ENCODE data around the gene CPPED1.

CPPED1 gene

DNA sequence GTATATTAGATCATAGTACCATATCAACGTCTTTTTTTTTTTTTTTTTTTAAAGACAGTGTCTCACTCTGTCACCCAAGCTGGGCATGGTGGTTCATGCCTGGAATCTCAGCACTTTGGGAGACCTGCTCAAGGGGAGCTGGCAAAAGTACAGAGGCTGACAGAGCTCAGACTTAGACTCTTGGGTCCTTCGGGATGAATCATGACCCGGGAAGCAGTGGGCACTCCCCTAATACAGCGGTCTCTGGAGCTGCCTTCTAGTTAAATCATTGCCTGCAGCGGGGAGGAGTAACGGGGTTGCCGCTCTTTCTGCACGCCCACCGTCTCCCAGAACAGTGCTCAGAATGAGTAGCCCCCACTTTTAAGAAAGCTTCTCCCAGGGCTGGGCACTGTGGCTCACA is 174.4 kb downstream of the CPPED1 start:
- DNase-seq: no peak

DNA sequence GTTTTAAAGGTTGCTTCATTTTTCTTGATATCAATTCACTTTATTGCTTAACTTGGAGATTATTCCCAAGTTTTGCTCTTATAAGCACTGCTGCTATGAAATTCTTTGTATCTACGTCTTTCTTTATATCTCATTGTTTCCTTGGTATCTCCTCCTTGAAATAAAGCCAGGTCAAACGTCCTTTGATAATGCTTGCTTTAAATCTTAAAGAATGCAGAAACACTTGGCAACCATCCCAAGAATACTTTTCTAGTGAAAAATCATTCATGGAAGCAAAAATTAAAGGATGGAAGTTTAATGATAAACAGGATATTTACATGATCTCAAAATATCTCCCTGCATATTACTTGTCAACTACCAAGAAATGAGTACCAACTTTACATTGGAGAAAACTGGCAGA is 175.2 kb downstream of the CPPED1 start:
- no peak for DNase-seq

DNA sequence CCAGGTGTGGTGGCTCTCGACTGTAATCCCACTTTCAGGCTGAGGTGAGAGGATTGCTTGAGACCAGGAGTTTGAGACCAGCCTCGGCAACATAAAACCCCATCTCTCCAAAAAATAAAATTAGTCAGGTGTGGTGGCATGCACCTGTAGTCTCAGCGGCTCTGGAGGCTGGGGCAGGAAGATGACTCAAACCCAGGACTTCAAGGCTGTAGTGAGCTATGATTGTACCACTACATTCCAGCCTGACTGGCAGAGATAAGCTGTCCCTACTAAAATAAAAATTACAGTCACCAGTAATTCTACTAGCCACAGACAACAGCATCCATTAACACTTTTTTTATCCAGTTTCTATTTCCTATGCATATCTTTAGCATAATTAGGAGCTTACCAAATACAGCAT is 176.3 kb downstream of the CPPED1 start:
- no peak for DNase-seq

DNA sequence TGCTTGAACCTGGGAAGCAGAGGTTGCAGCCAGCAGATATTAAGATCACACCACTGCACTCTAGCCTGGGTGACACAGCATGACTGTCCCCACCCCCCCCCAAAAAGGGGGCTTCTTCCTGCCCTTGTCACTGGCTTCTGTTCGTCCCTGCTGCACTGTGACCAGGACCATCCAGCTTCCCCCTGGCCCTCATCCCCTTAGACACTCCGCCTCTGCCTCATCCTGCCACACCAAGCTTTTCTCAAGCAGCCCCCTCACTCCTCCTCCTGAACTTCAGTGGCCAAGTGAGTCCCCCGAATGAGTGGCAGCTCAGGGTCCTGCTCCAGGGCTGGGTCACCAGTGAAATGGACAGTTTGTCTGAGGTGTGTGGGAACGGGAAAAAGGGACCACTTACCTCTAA is 177.3 kb downstream of the CPPED1 start:
- no peak for DNase-seq

DNA sequence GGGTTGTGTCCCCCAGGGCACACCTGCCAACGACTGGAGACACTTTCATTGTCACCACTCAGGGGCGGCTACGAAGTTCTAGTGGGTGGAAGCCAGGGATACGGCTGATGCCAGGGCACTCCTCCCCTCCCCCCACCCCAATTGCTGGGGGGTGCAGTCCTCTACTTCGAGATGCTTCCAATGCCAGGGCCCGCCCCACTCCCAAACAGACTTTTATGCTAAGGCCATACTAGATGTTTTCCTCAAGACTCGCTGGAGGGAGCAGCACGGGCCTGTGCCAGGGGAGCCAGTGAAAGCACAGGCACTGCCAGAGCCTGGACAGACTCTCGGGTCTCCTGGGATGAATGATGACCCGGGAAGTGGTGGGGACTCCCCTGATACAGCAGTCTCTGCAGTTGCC is 178.0 kb downstream of the CPPED1 start:
- no peak for DNase-seq

DNA sequence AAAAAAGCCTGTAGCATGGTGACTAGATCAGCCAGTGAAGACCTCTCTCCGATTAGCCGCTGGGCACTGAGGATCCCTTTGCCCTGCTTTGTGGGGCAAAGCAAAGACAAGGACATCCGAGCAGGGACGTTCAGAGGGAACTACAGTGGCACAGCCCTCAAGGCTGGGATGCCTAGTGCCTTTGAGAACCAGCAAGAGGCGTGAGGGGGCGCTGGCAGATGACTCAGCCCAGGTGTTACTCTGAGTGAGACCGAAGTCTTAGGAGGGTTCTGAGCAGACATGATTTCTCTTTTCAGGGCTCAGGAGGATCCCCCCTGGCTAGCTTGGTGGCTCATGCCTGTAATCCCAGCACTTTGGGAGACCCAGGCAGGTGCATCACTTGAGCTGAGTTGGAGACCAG is 178.6 kb downstream of the CPPED1 start:
- DNase-seq: no peak

DNA sequence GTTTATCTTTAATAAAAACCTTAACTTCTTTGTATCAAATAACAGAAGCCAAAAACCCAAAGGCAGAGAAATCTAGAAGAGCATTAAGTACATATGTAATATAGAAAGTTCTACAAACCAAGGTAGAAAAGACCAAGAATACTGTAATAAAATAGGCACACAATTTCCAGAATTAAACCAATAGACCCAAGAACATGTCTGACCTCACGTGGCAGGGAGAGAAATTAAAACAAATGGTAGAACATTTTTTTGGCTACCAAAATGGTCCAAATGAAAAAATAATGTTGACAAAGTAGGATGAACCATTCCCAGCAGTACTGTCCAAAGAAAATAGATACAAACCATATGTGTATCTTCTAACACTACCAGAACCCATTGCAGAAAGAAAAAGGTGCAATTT is 183.5 kb downstream of the CPPED1 start:
- no peak for DNase-seq

DNA sequence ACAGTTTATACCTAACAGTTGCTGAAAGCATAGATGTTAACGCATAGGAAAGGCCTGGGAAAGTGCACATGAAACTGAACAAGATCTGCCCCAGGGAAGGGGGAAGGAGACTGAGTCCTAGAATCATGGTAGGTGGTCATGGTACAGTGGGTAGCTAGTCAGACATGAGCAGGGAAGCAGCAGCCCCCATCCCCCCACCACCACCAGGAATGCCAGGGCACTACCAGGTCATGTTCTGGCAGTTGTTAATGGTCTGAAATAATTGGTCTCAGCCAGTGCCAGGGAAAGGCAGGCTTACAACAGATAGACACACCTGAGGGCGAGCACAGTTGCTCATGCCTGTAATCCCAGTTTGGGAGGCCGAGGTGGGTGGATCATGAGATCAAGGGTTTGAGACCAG is 185.2 kb downstream of the CPPED1 start:
- DNase-seq: no peak

DNA sequence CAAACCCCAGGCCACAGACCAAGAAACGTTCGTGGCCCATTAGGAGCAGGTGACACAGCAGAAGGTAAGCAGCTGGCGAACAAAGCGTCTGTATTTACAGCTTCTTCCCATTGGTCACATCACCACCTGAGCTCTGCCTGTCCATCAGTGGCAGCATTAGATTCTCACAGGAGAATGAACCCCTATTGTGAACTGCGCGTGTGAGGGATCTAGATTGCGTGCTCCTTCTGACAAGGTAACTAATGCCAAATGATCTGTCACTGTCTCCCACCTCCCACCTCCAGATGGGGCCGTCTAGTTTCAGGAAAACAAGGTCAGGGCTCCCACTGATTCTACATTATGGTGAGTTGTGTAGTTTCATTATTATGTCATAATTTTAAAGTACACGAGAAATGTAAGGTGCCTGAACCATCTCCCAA is 186.3 kb downstream of the CPPED1 start:
- DNase-seq: no peak

DNA sequence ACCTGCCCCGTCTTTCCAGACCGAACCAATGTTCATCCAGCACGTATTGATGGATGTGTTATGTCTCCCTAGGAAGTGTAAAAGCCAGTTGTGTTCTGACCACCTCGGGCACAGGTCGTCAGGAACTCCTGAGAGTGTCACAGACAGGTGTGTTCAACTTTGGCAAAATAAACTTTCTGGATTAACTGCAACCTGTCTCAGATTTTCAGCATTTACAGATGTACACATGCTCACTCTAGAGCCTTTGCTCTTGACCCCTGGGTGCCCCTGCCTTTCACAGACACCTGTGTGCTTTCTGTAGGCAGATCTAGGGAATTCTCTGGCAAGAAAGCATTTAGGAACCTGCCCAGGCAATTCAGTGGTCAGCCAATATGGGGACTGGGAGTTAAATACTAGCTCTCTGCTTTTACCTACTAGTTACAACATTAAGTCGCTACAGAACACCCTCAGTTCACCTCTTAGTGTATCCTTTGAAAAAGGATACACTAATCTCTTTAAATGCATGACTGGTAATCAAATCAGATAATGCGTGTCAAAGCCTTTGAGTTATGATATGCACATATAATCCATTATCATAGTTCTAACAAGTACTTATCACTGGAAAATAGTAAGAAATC is 188.9 kb downstream of the CPPED1 start:
- DNase-seq: no peak

DNA sequence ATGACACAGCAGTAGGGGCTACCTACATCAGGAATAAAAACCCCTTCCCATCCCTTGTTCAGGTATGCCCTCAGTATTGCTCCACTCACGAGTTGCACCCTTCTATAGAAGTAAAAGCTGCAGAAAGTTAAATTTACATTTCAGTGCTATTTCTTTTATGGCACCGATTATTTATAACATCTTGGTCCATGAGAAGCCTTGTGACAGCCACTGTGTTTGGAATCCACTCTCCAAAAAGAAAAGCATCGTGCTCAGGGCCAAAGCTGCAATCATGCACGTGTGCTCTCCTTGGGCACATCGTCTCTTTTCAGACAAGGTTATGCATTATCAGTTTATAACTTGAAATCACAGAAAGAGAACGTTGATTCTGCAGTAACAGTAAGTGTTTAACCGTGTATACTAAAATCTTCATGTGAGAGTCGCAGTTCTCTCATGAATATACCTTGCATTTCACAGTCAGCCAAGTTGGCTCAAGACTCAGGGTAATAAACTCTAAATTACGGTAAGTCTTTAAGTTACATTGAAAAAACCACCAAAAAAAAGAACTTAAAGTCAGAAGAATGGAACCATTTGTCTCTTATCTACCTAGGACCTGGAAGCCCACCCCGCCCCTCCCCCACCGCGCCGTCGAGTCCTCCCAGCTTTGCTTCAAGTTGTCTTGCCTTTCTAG is 189.6 kb downstream of the CPPED1 start:
- no peak for DNase-seq

DNA sequence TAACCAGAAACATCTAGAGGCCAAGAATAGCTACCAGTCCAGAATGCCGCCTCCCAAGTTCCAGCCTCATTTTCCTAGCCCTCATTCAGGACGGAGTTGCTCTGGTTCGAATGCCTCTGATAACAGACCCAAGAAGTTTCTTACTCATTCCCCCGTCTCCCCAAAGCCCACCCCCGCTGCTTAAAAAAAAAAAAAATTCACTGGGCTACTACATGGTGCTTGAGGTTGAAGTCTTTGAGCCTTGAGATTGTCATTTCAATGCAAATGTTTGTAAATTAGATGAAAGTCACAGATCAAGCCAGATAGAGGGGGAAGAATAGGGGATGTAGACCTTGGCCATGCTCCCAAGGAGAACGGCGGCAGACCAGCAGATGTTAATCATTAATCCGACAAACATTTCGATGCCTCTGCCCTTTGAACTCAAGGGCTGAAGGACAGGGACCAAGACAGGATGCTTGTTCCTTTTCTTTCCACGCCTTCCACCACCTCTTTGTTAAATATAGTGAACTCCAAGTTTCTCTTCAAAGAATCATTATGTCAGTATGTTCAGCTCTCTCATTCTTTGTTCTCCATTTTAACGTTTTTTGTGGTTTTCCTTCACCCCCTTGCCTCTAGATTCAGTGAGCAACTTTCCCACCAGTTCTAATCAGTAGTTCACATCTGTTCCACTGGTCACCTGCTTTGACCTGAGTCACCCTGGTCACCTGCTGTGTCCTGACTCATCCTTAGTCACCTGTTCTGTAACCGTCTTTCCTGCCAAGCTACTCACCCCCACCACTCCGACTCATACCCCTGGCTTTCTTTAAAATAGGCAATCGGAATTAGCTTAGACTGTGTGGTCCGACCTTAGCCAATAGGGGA is 190.3 kb downstream of the CPPED1 start:
- no peak for DNase-seq

DNA sequence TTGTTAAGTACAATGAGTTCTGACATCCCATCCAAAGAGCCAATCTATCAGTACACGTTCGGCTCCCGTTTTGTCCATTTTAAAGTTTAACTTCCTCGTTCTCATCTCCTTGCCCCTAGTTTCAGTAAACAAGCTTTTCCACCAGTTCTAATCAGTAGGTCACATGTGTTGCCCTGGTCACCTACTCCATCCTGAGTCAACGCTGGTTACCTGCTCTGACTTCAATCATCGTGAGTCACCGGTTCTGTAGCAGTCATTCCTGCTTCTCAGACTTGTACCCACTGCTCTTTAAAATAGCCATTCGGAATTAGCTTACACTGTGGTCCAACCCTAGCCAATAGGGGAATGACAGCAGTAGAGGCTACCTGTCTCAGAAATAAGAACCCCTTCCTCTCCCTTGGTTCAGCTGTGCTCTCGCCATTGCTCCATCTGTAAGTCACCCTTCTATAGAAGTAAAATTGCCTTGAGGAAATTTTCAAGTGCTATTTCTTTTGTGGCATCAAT is 191.0 kb downstream of the CPPED1 start:
- DNase-seq: no peak

DNA sequence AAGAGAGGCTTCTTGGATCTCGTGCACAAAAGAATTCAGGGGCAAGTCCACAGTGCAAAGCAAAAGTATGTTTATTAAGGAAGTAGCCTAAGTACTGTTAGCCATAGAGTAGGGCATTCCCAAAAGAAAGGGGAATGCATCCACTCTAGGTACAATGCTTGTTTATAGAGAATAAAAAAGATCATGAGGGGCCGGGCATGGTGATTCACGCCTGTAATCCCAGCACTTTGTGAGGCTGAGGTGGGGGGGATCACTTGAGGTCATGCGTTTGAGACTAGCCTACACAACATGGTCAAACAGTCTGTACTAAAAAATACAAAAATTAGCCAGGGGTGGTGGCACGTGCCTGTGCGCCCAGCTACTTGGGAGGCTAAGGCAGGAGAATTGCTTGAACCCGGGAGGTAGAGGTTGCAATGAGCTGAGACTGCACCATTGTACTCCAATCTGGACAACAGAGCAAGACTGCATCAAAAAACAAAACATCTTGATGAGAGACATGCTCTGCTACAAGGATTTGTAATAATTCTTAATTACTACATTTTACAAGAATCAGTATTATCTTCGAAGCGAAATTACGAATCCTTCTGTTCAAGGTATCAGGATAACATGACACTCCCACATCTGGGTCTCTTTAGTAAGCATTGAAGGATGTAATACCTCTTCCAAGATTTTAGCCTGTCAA is 191.6 kb downstream of the CPPED1 start:
- DNase-seq: no peak

DNA sequence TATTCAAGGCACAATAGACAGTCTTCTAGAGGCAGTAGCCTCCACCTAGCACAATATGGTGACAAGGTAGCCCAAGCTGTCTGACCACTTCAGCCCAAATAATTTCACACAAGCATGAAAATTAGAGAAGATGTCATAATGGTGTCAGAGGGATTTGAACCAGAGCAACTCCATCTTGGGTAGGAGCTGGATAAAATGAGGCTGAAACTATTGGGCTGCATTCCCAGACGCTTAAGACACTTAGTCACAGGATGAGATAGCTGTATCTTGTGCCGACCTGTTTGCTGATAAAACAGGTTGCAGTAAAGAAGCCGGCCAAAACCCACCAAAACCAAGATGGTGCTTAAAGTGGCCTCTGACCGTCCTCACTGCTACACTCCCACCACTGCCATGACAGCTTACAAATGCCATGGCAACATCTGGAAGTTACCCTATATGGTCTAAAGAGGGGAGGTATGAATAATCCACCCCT is 192.6 kb downstream of the CPPED1 start:
- DNase-seq: no peak

DNA sequence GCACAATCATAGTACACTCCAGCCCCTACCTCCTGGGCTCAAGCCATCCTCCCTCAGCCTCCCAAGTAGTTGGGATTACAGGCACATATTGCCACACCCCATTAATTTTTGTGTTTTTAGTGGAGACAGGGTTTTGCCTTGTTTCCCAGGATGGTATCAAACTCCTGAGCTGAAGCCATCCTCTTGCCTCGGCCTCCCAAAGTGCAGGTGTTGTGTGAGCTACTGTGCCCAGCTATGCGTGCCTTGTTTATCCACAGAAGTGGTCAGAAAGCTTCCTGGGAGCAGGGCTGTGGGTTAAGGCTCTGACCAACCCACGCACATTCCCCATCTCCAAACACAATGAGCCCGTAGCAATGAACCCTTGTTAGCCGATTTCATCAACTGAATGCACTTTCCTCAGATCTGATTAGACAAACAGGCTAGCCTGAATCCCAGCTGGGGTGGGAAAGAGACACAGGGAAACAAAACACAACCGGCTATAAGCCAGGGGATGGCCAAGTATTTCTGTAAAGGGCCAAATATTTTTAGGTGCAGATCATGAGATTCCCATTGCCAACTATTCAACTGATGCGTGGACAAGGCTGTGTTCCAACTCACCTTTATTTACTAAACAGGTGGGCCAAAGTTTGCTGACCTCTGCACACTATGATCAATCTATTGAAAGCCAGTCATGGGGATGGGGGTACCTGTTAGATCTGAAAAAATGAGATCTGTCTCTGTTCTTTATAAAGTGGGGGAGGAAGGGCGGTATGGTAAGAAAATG is 193.6 kb downstream of the CPPED1 start:
- no peak for DNase-seq
